Skeletal muscle satellite cell (primary cell): ENCODE results near the gene UBTF. TPM values are rescaled to one million over a fixed set of nuclear protein-coding genes. Genes with fewer than 3 reads are reported as not detected.

ENCODE experiments used
- H3K27me3 ChIP-seq: 2 replicates; pipeline ENCODE4 v1.7.0; 2013; ENCODE audit warnings: low read length; ENCODE audit not compliant: control insufficient read depth, insufficient read depth
- H3K36me3 ChIP-seq: 2 replicates; pipeline ENCODE4 v1.7.0; 2013; ENCODE audit warnings: mild to moderate bottlenecking, control low read depth, low read length; ENCODE audit not compliant: insufficient read depth
- H3K4me1 ChIP-seq: 2 replicates; pipeline ENCODE4 v1.7.0; 2013; ENCODE audit warnings: low read length; ENCODE audit not compliant: control insufficient read depth, insufficient read depth
- H3K4me2 ChIP-seq: 2 replicates; pipeline ENCODE4 v1.7.0; 2013; ENCODE audit warnings: mild to moderate bottlenecking, low read length
- H3K4me3 ChIP-seq: 2 replicates; pipeline ENCODE4 v1.7.0; 2013; ENCODE audit warnings: low read length
- H3K9ac ChIP-seq: 2 replicates; pipeline ENCODE4 v1.7.0; 2013; ENCODE audit warnings: mild to moderate bottlenecking, low read depth, low read length, moderate library complexity
- H3K9me3 ChIP-seq: replicated peaks from 2 replicates; pipeline ENCODE4 v1.7.0; 2013; ENCODE audit warnings: mild to moderate bottlenecking, control low read depth, low read length
- small RNA-seq: library from RNA; depleted of rRNA; stranded (forward); fragments of <200 nt; gene quantifications from one replicate; pipeline ENCODE3, GENCODE V24; 2012

Gene UBTF

DNA sequence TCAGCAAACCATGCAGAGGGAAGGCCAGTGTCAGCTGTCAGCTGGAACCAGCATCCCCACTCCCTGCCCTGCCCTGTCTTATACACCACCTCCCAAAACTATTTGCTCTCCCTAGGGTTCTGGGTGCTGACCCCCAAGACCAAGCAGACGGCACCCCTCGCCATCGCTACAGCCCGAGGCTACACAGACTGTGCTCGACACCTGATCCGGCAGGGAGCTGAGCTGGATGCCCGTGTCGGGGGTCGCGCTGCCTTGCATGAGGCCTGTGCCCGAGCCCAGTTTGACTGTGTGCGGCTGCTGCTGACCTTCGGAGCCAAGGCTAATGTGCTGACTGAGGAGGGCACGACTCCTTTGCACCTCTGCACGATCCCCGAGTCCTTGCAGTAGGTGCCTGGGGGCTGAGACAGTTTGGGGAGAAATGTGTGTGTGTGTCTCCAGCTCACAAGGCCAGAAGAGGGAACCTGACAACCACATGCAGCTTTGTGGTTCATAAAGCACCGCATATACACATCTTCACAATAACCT, 47.5 kb downstream of the UBTF start:
- no peaks in the 10 kb centered on the region for H3K9me3 ChIP-seq
- H3K9ac ChIP-seq = no peak overlapping the region
- H3K4me2 ChIP-seq = no peak overlapping the region
- no peaks in the 10 kb centered on the region for H3K27me3 ChIP-seq
- H3K4me1 ChIP-seq = peaks cover 14% of the 10 kb centered on the region
- H3K36me3 ChIP-seq = peaks cover 8% of the 10 kb centered on the region
- no peak overlapping the region for H3K4me3 ChIP-seq

DNA sequence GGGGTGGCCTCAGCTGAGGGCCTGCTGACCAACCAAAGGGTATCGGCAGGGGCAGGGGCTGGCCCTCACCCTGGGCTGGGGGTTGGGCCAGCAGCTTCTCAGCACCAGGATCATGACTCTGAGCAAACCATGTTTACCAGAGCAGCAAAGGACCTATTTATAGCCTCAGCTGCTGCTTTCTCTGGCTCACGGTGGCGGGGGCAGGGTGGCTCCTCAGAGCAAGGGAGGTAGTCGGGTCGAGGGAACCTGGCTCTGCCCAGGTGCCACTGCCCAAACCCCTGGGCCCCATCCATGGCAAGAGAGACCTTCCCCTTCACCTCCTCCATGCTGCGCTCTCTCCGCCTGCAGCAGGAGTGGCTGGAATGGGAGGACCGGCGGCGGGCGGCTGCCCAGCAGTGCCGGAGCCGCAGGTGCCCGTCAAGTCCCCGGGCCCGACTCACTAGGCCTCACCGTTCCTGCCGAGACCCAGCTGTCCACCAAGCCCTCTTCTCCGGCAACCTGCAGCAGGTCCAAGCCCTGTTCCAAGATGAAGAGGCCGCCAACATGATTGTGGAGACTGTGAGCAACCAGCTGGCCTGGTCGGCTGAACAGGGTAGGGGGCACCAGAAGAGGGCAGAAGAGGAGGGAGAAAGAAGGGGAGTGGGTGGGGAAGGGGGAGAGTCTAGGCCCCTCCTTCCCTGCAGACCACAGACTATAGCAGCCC, 48.8 kb downstream of the UBTF start, which contains the start of gene ASB16:
TSS of gene ASB16 (plus strand) at position 206 of the 703 bp plus-strand sequence. CDS start at position 292, 86 bp downstream.
- peak within 1 kb of the TSS; percentile 10 for H3K9ac ChIP-seq
- peak within 1 kb of the TSS; percentile 47 for H3K4me3 ChIP-seq
- H3K9me3 ChIP-seq = no peaks in the 10 kb centered on the region
- H3K4me2 ChIP-seq = peak within 1 kb of the TSS; percentile 65
- H3K27me3 ChIP-seq = no peaks in the 10 kb centered on the region
- no peaks in the 10 kb centered on the region for H3K36me3 ChIP-seq
- H3K4me1 ChIP-seq = peaks cover 14% of the 10 kb centered on the region

DNA sequence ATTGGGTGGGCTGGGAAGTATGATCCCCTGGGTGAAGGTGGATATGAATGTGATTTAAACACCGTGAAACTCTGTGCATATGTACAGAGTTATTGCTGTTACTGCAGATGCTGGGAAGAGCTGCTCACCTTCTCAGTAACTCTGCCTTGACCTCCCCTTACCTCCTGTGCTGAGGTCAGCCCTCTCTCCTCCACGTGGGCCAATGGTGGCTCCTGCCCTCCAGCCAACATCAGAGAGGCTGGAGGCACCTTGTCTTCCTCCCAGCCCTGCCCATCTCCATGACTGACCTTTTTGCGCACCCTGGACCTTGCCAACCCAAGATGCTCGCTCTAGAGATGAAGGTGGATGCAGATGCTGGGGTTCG, 49.4 kb downstream of the UBTF start:
- H3K4me3 ChIP-seq = no peak overlapping the region
- H3K9ac ChIP-seq = peak overlapping the region; percentile 10
- no peaks in the 10 kb centered on the region for H3K36me3 ChIP-seq
- peaks cover 14% of the 10 kb centered on the region for H3K4me1 ChIP-seq
- H3K9me3 ChIP-seq = no peaks in the 10 kb centered on the region
- H3K27me3 ChIP-seq = no peaks in the 10 kb centered on the region
- peak overlapping the region; percentile 65 for H3K4me2 ChIP-seq

DNA sequence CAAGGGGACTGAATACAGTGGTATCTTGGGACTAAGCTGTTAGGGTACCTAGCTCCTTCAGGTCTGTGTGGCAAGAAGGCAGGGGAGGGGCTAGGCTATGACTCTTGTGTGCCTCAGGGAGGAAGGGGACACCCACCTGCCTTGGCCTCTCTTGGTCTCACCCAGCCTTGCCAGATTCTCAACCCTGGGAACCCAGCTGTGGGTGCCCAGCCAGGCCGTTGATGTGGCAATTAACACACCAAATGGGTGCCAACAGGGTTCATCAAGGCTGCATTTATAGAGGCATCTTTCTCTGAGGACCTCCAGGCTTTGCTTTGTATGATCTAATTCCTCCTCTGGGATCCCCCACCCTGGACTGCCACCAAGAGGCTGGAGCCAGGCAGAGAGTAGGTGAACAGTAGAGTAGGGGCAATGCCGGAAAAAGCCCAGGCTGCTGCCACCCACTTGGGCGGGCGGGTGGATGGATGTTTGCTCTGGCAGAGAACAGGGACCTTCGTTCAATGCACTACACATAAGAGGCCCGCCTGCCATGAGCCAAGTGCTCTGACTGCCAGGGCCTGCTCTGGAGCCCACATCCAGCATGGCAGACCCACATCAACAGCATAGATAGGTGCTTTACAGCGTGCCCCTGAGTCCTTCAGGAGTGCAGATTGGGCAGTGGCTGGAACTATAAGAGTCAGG, 52.2 kb downstream of the UBTF start:
- Histone ChIP-seq H3K4me3 (no peak overlapping the region), H3K27me3 (no peaks in the 10 kb centered on the region), H3K4me2 (no peak overlapping the region), H3K4me1 (peaks cover 14% of the 10 kb centered on the region), H3K9ac (no peak overlapping the region), H3K9me3 (no peaks in the 10 kb centered on the region), H3K36me3 (no peaks in the 10 kb centered on the region)

DNA sequence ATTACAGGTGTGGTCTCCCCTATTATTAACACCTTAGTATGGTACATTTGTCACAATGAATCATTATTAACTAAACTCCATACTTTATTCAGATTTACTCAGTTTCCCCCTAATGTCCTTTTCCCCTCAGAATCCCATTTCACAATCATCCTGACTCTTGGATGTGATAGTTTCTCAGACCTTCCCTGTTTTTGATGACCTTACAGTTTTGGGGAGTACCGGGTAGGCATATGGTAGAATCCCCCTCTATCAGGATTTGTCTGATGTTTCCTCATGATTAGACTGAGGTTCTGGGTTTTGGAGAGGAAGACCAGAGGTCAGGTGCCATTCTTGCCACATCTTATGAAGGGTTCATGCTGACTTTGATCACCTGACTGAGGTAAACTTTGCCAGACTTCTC, 55.0 kb downstream of the UBTF start:
- H3K4me3 ChIP-seq = no peak overlapping the region
- H3K9ac ChIP-seq = no peak overlapping the region
- H3K27me3 ChIP-seq = no peaks in the 10 kb centered on the region
- peaks cover 3% of the 10 kb centered on the region for H3K4me1 ChIP-seq
- peaks cover 11% of the 10 kb centered on the region for H3K36me3 ChIP-seq
- no peak overlapping the region for H3K4me2 ChIP-seq
- no peaks in the 10 kb centered on the region for H3K9me3 ChIP-seq

DNA sequence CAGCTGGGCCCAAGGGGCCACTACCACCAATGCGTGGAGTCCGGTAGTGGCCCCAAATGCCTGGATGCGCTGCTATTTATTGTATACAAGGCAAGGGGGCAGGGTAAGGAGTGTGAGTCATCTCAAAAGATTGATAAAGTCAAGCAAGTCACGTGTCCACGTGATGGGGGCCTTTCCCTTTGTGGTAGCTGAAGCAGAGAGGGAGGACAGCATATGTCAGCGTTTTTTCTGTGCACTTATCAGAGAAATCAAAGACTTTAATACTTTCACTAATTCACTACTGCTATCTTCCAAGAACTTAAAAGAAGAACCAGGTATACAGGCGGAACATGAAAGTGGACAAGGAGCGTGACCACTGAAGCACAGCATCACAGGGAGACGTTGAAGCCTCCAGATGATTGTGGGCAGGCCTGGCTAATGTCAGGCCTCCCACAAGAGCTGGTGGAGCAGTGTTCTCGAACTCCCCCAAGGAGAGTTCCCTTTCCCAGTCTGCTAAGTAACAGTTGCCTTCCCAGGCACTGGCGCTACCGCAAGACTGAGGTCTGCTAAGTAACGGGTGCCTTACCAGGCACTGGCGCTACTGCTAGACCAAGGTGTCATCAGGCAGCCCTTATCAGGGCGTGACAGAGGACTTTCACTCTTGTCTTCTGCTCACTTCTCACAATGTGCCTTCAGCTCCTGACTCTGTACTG, 59.8 kb downstream of the UBTF start:
- Histone ChIP-seq H3K4me3 (no peak overlapping the region), H3K9me3 (no peaks in the 10 kb centered on the region), H3K4me1 (no peaks in the 10 kb centered on the region), H3K9ac (no peak overlapping the region), H3K36me3 (peaks cover 14% of the 10 kb centered on the region), H3K4me2 (no peak overlapping the region), H3K27me3 (no peaks in the 10 kb centered on the region)

DNA sequence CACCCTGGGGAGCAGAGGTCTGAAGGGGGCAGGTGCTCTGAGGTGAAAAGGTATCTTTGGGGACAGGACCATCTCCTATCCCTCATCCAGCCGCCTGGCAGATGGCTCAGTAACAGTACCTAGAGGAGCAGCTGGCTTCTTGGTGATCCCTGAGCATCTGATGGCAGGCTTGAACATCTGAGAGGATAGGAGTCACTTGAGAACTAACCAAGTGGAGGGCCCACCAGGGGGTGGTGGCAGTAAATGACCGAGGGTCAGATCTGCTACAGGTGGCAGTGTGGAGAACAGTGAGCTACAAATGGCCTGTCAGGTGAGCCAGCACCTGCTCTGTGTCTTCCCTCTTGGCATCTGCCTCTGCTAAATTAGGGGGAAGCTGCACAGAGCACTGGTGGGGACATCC, 64.0 kb downstream of the UBTF start:
- no peaks in the 10 kb centered on the region for H3K27me3 ChIP-seq
- no peaks in the 10 kb centered on the region for H3K9me3 ChIP-seq
- no peak overlapping the region for H3K4me2 ChIP-seq
- no peaks in the 10 kb centered on the region for H3K4me1 ChIP-seq
- no peak overlapping the region for H3K9ac ChIP-seq
- H3K4me3 ChIP-seq = no peak overlapping the region
- peaks cover 11% of the 10 kb centered on the region for H3K36me3 ChIP-seq

Small RNAs within 50 kb of the gene (small RNA-seq; reads per million reads assigned to genes)
- not detected for gene MIR6782
